Erythroblast (primary cell): Measurements from ENCODE around the gene FAM83D.

ENCODE experiments used
- GATA1 ChIP-seq: IDR thresholded peaks from 2 replicates; pipeline ENCODE4 v1.6.1; 2011; ENCODE audit warnings: low read depth, mild to moderate bottlenecking, control low read depth, low read length, moderate library complexity
- POLR2A ChIP-seq: IDR thresholded peaks from 2 replicates; pipeline ENCODE4 v1.6.1; 2011; ENCODE audit warnings: mild to moderate bottlenecking, low read length

DNA sequence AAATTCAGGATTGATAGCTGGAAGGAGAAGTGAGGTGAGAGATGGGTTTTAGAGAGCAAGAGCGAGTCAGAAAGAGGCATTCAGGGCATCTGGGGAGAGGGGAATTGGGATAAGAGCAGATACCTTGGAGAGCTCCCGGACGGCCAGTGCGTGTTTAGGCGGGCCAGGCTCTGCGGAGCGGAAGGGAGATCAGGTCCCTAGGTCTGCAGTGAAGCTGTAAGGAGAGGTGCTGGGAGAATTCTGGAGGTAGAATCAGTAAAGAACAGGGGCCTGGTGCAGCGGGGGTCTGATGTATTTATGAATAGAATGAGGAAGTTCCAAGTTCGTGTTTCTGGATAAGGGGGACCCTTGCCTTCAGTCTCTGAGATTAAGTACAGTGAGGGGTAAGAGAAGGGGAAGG, 47.4 kb upstream of the FAM83D start:
- no peak for TF ChIP-seq POLR2A
- TF ChIP-seq GATA1, result no peak
